SHP77 (cell line): ENCODE measurements around the gene TOR2A.

Source experiments
- DNase-seq, 2 experiments: peaks; one replicate each; lab custom pipeline; 2025; lab: John Stamatoyannopoulos, UW

The TOR2A gene

DNA sequence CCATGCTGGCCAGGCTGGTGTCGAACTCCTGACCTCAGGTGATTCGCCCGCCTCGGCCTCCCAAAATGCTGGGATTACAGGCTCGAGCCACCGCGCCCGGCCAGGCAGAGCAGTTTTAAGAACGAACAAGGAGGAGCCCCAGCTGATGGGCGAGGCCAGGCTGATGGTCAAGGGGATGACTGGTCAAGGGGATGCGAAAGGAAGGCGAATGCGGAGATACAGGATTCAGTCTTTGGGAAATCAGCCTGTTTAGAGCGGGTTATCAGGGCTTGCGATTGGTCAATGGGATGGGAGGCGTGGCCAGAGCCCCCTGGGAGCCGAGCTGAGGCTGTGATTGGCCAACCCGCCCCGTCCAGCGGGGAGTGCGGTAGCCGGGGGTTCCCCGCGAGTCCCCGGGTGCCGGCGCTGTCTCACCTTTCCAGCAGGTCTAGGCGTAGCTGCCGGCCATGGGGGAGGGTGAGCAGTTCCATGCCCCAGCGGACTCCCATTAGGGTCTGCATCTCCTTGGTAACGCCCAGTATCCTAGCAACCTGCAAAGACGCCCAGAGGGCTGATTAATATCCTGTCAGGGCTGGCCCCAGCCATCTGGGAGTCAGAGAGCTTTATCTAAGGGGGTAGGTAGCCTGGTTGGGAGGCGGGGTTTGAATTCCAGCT, 7.5 kb upstream of the TOR2A start:
- peak; percentile 70 to 79 for DNase-seq

GRCh38 chr9:127741831-127742434, 6.8 kb upstream of the TOR2A start:
- DNase-seq, result peak in 1 of 2 experiments; percentile 59

GRCh38 chr9:127739614-127740330, 4.7 kb upstream of the TOR2A start:
- DNase-seq, result no peak

- no peak for DNase-seq
Observed at GRCh38 chr9:127738666-127739065, 3.6 kb upstream of the TOR2A start.

- DNase-seq, result no peak
Observed at GRCh38 chr9:127735530-127736185, 564 bp upstream of the TOR2A start.

- DNase-seq, result no peak
Observed at GRCh38 chr9:127734247-127734746, 797 bp downstream of the TOR2A start.

GRCh38 chr9:127733614-127734013, 1.5 kb downstream of the TOR2A start:
- DNase-seq, result no peak

DNA sequence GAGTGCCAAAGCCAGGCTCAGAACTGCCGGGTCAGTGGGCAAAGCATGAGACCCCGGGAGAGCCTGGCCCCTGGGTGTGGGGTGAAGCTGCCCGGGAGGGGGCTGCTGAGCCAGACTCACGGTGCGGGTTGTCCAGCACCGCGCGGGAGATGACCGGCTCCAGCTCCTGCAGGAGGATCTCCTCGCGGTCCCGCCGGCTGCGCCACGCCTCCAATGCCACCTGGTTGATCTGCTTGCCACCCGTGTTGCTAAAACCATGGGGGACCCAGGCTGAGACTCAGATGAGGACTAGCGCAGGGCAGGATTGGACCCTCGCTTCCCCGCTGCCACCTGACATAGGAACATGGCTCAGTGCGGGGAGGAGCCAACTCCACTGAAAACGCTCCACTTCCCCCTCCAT, 2.6 kb downstream of the TOR2A start:
- no peak for DNase-seq

GRCh38 chr9:127731938-127732337, 3.2 kb downstream of the TOR2A start:
- no peak for DNase-seq

- no peak for DNase-seq
Observed at GRCh38 chr9:127730799-127731410, 4.2 kb downstream of the TOR2A start.

DNA sequence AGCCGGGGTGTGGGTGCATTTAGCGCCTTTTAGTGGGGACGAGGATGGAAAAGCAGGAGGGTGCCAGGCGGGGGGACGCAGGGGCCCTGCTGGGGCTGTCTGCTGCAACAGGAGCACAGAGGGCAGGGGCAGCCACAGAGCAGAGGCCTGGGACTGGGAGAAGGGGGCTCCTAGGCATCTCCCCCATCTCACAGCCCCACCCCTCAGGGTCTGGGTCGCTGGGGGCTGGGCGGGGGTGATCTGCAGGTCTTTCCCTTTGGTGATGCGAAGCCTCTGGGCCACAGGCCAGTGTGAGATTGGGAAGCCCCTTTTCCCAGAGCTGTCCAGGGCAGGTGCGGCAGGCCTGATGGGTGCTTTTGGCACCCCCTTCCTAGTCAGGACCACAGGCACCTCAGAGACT, 4.8 kb downstream of the TOR2A start:
- no peak for DNase-seq

DNA sequence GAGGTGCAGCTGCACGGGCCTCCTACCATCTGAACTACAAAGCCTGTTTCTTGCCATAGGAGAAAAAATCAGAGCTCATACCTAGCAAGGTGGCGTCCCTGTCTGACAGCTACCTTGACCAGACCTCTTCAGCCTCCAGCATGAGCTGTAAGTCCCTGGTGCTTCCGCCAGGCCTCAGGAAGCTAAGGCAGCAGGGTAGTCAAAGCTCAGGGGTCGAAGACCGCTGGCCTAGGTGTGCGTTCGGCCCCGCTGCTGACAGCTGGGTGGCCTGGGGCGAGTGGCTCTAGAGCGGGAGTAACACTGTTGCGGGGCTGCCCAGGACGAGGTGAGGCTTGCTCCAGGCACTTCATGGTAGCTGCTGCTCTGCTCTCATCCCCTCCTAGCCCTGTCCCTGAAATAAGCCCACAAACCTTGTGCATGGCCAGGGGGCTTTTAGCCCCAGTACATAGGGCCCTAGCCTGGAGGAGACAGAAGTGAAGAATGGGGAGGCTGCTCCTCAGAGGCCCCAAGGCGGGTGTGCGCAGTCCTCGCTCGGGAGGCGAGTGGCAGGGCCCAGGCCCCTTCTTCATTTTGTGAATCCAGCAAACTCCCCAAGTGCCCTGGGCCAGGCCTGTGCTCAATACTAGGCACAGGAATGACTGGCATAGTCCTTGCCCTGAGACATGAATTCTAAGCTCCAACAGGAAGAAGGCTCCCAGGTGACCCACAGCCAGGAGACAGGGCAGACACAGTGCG, 5.4 kb downstream of the TOR2A start:
- DNase-seq, result no peak

DNA sequence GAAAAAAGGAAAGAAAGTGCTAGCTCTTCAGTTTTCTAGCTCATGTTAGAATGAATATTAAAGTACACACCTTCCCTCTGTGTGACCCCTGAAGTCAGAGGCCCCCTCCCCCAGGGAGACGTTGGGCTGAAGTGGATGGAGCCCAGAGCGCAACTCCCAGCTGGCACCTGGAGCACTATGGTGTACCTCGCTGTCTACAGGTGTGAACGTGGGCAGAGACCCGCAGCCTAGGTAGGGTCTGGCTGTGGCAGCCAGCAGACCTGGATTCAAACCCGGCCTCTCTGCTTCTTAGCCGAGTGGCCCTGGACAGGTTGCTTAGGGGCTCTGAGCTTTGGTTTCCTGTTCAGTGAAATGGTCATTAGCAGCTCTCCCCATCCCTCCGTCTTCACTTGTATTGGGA, 6.3 kb downstream of the TOR2A start:
- DNase-seq, result no peak

DNA sequence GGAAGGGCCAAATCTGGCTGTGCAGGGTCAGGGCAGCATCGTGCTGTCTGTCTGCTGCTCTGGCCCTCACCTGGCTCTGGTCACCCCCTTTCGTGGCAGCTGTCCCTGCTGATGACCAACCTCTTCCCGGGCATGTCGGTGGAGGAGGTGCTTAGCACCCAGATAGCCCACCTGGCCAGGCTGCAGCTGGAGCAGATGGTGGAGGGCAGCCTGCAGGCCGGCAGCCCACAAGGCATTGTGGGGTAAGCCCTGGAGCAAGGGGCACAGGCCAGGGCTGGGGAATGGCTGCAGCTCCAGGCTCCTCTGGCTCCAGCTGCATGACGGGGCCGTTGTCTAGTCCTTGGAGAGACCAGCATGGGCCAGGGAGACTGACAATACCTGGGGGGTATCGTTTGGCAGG, 8.2 kb downstream of the TOR2A start:
- peak; percentile 43 to 68 for DNase-seq

DNA sequence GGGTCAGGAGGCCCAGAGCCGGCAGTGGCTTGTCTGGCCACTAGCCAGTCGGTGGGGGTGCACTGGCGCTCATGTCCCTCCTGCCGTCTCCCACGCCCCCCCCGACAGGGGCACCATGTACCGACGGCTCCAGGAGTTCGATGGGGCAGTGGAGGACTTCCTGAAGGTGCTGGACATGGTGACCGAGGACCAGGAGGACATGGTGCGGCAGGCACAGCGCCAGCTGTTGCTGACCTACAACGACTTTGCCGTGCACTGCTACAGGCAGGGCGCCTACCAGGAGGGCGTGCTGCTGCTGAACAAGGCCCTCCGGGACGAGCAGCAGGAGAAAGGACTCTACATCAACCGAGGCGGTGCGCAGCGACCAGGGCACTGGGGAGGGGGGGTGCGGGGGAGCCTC, 11.1 kb downstream of the TOR2A start:
- peak in 1 of 2 experiments; percentile 75 for DNase-seq

GRCh38 chr9:127723444-127723843, 11.7 kb downstream of the TOR2A start:
- DNase-seq, result no peak

DNA sequence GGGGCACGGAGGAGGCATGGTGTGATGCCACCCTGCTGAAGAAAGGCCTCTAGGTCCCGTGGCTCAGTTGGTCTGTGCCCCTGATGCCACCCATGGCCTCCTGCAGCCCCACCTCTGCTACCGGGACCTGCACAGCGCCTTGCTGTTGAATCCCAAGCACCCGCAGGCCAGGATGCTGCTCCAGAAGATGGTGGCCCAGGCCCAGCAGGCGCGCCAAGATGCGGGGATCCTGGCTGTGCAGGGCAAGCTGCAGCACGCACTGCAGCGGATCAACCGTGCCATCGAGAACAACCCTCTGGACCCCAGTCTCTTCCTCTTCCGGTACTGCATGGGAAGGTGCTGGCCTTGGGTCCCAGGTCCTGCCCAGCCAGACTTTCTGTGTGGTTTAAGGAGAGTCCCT, 12.1 kb downstream of the TOR2A start:
- DNase-seq, result no peak

- DNase-seq, result peak in 1 of 2 experiments; percentile 12
Observed at GRCh38 chr9:127722055-127722745, 12.9 kb downstream of the TOR2A start.

- DNase-seq, result peak in 1 of 2 experiments; percentile 11
Observed at GRCh38 chr9:127721391-127721821, 13.7 kb downstream of the TOR2A start.

DNA sequence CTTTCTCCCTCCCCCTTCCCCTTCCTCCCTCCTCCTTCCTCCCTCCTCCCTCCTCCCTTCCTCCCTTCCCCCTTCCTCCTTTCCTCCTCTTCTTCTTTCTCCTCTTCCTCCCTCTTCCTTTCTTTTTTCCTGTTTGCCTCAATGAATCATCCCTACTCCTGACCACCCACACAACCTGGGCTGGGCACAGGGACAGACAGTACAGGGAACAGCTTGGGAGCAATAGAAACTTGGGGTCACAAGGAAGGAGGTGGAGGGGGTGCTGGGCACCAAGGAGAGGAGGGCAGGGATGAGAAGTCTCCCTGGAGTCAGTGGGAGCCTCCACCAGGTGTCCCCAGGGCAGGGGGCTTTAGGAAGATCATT, 14.2 kb downstream of the TOR2A start:
- no peak for DNase-seq
